Choroid plexus epithelial cell (primary cell): ENCODE data around the gene EPHA4.

Experiments
- DNase-seq: peaks from one replicate; pipeline ENCODE4 v3.0.0-alpha.2; 2010; ENCODE audit warnings: low read depth
- H3K4me3 ChIP-seq: 2 replicates; pipeline ENCODE4 v1.5.1; 2011; ENCODE audit warnings: low read depth, mild to moderate bottlenecking, control low read depth, low read length, moderate library complexity
- CTCF ChIP-seq: conservative IDR thresholded peaks from 2 replicates; pipeline ENCODE4 v1.5.1; 2011; ENCODE audit warnings: low read depth, mild to moderate bottlenecking, control low read depth, inconsistent platforms, low read length, moderate library complexity

Gene EPHA4

GRCh38 chr2:221610255-221610654 lies 38.2 kb upstream of the EPHA4 start:
- no peak overlapping the region for H3K4me3 ChIP-seq
- no peak for DNase-seq
- TF ChIP-seq CTCF, result no peak

- TF ChIP-seq CTCF, result no peak
- DNase-seq, result no peak
- H3K4me3 ChIP-seq, result no peak overlapping the region
Observed at GRCh38 chr2:221608442-221608841, 36.3 kb upstream of the EPHA4 start.

- H3K4me3 ChIP-seq, result no peak overlapping the region
- no peak for DNase-seq
- TF ChIP-seq CTCF, result no peak
Observed at GRCh38 chr2:221606424-221606823, 34.3 kb upstream of the EPHA4 start.

- no peak for TF ChIP-seq CTCF
- no peak for DNase-seq
- no peak overlapping the region for H3K4me3 ChIP-seq
Observed at GRCh38 chr2:221605751-221606240, 33.7 kb upstream of the EPHA4 start.

GRCh38 chr2:221602938-221603337 lies 30.8 kb upstream of the EPHA4 start:
- no peak for DNase-seq
- no peak for TF ChIP-seq CTCF

GRCh38 chr2:221601376-221601775 lies 29.3 kb upstream of the EPHA4 start:
- no peak overlapping the region for H3K4me3 ChIP-seq
- no peak for DNase-seq

More at GRCh38 chr2:221602938-221603337, 30.8 kb upstream of the EPHA4 start:
- H3K4me3 ChIP-seq, result no peak overlapping the region

More at GRCh38 chr2:221601376-221601775, 29.3 kb upstream of the EPHA4 start:
- no peak for TF ChIP-seq CTCF
